GM18520 (cell line): Measurements from ENCODE around the gene NRIP3.
"Not testable (repeated sequence)": the region's sequence is repeated elsewhere in the genome, so short reads cannot be mapped to it uniquely, and the experiment has no call there.

Experiments
- ATAC-seq: cut with Tn5 transposase; IDR thresholded peaks from one replicate; pipeline ENCODE4 v1.9.1; 2021; ENCODE audit not compliant: unreplicated experiment

Gene NRIP3

GRCh38 chr11:9016916-9017642, 13.3 kb upstream of the NRIP3 start:
- no peak for ATAC-seq

DNA sequence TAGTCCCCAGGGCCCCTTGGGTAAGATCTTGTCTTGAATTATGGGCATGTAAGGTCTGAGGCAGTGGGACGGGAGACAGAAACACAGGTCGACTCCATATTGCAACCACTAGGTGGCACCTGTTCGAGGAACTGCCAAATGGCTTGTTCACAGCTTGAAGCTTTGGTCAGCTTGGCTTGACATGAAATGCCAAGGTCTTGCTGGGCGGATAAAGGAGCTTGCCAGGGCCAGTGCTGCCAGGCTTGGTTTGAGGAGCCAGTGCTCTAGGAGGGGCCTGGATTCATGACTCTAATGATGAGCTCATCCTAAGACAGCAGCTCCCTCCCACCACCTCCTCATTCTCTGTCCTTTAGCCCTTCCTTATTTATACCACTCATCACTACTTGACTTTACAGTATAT, 11.9 kb upstream of the NRIP3 start:
- no peak for ATAC-seq

DNA sequence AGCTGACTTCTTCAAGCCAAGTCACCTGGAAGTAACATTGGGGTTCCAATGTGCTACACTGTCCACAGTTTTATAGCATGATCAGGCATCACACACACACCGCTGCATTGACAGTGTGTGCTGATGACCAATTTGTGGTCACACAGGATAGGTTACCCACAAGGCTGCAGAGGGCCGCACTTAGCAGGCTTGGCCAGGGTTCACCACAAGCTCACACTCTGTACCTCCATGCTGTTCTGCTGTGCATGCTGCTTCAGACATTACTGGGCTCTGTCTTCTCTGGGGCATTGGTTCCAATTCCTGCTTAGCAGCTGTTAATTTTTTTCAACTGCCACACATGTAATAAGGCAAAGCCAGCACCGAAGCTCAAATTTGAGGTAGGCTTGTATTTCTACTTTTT, 11.0 kb upstream of the NRIP3 start:
- no peak for ATAC-seq

- ATAC-seq, result no peak
Measured at GRCh38 chr11:9013373-9013772, 9.6 kb upstream of the NRIP3 start.

DNA sequence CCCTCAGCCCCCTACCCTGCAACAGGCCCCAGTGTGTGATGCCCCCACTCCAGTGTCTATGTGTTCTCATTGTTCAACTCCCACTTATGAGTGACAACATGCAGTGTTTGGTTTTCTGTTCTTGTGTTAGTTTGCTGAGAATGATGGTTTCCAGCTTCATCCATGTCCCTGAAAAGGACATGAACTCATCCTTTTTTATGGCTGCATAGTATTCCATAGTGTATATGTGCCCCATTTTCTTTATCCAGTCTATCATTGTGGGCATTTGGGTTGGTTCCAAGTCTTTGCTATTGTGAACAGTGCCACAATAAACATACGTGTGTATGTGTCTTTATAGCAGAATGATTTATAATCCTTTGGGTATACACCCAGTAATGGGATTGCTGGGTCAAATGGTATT, 5.7 kb upstream of the NRIP3 start:
- not testable (repeated sequence) for ATAC-seq

GRCh38 chr11:9008661-9009060, 4.9 kb upstream of the NRIP3 start:
- ATAC-seq, result no peak

DNA sequence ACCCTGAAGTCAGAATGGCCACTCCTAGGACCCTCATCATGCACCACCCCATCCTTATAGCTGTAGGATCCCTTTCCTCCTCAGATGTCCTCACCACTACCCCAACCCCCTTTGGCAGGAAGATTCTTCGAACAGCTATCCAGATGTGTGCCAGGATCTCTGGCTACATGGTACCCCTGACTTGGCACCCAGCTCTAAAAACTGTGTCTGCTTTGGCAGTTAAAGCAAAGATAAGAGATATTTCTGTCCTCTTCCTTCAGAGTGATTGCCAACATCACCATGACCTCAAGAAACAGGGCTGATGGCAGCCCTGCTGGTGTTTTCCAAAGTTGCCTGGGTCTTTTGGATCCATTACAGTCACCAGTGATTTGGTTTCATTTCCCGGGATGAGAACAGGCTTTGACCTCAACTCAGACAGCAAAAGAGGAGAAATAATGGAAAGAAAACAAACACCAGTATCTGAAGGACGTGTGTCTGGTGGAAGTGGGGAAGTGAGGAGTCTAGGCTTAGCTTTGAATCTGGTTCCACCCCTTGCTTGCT, 4.3 kb upstream of the NRIP3 start:
- ATAC-seq, result no peak

DNA sequence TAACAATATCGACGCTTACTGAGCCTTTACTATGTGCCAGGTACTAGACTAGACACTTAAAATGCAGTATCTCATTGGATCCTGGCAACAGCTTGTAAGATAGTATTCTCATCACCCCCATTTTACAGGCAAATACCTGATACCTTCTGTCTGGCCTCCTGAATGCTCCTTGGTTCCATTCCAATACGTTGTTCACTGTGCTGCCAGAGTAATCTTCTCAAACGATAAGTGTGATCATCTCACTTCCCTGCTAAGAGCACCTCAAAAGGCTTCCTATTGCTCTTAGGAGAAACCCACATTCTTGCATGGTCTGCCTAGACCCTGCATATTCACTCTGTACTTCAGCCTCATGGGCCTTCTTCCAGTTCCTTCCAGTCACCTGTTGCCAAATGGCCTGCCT, 1.3 kb upstream of the NRIP3 start:
- ATAC-seq, result no peak

DNA sequence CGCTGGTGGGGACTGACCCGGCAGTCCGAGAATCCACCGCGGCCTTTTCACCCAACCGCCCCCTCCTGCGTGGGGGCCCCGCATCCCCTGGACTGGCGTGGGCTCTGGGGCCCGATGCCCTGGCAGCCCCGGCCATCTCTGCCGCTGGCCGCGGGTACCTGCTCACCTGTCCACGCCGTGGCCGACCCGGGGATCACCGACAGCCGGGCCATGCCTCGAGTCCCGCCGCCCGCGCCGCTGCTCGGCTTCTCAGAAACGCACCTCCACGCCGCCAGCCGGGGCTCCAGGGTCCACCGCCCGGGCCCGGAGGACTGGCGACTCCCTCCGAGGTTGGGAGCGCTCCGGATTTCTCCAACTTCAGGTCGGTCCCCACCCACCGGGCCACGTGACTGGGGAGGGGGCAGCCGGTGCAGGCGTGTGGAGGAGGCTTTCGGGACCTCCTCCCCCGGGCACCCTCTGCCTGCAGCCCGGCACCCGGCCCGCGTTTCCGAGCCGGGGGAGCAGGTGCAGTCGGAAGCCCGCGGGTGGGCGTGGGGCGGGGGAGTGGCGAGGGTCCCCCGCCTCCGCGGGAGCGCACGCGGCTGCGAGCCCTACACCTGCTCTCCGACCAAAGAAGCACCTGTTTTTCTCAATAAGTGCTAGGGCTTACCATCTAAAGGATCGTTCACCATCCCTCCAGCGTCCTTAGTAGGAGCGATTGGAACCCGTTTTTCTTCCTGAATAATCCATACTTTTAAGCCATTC, 554 bp upstream of the NRIP3 start:
- ATAC-seq, result no peak

DNA sequence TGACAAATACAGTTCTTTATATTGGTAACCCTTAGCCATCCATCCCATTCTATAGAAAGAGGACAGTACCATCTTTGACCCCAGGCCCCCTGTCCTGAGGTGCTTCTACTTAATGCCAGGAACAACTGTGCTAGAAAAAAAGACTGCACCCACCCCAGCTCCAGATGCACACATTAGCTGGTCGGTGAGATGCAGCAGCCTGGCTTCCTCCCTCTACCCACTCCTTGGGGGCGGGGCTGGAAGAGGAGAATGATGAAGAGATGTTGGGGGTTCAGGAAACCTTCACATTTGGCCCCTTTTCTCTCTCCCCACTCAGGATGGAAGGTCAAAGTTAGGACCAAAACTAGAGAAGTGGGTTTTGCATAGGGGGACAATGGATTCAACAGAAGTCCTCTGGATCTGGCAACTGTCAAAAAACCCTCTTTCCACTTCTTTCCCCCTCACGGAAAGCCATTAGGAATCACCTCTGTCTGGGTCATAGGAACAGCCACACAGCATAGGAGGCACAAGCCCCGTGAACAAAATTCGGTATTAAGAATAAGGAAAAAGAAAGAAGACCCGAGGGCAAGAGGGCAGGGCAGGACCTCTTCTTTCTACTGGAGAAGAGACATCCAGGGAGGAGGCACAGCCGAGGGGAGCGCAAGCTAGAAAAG, 755 bp downstream of the NRIP3 start:
- no peak for ATAC-seq

DNA sequence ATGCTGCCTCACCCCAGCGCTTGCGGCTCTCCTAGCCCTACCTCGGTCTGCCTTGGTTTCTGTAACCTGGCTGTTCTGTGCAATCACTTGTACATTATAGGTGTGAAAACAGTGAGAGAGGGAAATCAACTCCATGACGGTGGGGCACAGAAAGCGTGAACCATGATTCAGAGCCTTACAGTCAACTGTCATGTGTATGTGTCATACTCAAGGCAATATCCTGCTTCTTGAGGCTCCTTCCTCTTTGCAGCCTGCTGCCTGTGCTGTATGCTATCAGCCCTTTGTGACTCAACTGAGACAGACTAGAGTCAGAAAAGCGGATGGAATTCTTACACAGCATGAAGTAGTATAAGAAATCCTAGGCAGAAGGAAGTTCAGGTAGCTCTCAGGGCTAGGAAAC, 2.1 kb downstream of the NRIP3 start:
- no peak for ATAC-seq

GRCh38 chr11:8998017-8998416, 5.8 kb downstream of the NRIP3 start:
- no peak for ATAC-seq

DNA sequence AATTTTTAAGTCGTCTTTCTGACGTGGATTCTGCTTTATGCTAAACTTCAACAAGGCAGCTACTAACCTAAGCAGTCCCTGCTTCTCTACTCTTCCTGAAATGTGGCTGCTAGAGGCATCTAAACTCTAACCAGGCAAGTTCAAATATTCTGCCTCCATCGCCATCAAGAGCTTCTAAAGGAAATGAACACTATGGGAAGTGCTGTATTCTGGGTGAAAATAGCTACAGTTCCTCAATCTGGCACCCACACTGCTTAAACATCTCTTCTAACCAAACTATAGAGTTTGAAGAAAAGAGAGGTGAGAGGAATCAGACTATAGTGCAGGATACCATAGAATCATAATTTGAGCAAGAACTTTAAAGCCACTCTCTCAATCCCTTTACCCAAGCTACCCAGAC, 6.3 kb downstream of the NRIP3 start:
- no peak for ATAC-seq

GRCh38 chr11:8989453-8989852, 14.3 kb downstream of the NRIP3 start:
- ATAC-seq, result no peak

- ATAC-seq, result no peak
Measured at GRCh38 chr11:8988329-8989234, 15.2 kb downstream of the NRIP3 start.

GRCh38 chr11:8987446-8987845, 16.4 kb downstream of the NRIP3 start:
- ATAC-seq, result no peak

GRCh38 chr11:8986772-8987171, 17.0 kb downstream of the NRIP3 start:
- not testable (repeated sequence) for ATAC-seq

DNA sequence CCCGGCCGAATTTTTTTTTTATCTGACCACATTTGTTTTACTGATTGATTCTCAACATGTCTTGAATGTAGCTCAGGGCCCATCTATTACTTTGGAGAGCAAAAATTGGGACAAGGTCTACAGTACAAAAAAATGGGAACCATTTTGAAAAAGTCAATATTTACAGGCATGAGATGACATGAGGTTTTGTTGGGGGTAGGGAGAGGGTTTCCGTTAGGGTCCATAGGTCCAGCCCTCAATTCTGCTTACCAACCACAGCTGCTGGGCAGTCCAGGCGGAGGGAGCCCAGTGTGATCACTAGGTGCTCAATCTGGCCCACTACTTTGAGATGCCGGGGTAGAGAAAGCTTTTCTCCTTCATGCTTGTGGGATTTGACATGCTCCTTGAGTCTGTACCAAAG, 18.3 kb downstream of the NRIP3 start:
- ATAC-seq, result no peak

DNA sequence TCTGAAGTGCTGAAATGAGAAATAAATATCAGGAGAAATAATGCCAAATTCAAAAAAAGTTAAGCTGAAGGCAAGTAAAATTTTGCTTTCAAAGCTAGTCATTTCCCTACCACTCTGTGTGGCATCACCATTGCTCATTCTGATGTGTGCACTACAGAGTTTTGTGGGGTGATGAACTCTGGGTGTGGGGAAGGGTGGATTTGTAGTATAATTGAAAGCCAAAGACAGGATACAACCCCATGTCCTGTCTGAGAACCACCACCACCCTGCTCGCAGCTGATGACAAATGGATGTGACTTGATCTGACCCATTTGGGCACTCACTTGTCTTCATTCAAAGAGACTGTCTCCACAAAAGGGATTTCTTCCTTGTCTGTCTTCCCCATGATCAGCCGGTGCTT, 20.2 kb downstream of the NRIP3 start:
- no peak for ATAC-seq

DNA sequence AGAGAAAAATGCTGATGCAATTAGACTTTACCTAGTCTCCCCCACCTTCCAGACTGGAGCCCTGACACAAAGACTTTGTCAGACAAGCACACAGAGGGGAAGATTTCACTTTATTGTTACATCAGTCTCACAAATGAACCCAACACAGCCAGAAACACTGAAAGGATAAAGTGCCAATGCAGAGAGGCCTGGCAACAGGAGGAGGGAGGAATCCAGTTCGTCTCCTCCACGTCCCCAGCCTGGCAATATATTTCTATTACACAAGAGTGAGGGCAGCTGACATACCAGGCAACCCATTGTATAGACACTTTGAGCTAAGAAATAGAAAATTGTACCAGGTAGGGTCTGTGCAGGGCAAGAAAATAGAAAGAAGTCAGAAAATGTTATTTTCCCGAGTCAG, 23.3 kb downstream of the NRIP3 start:
- no peak for ATAC-seq

GRCh38 chr11:8979365-8979764, 24.4 kb downstream of the NRIP3 start:
- ATAC-seq, result not testable (repeated sequence)
